H1 (cell line): ENCODE measurements around the gene HS1BP3.

ENCODE experiments used
- CEBPB ChIP-seq: IDR thresholded peaks from 2 replicates; pipeline ENCODE4 v1.6.1; 2012; ENCODE audit warnings: low read depth, low read length
- CTCF ChIP-seq, 3 experiments: IDR thresholded peaks; 1 replicate in 2 of 3; 2 replicates in 1 of 3; pipeline versions ENCODE4 v1.5.1 to v1.6.1; 2011; ENCODE audit warnings: low read length in 3 of 3, mild to moderate bottlenecking in 3 of 3, inconsistent platforms in 2 of 3, low read depth in 1 of 3, moderate library complexity in 1 of 3; ENCODE audit not compliant: insufficient read depth in 1 of 3; ENCODE audit errors: control extremely low read depth in 1 of 3
- EZH2 ChIP-seq: fragments of 200-600 bp; sonication (generic); IDR thresholded peaks from 2 replicates; pipeline ENCODE4 v1.7.1; 2012; ENCODE audit warnings: low read depth, mild to moderate bottlenecking, moderate library complexity, low read length, inconsistent platforms; ENCODE audit not compliant: severe bottlenecking

- TF ChIP-seq CTCF (IDR thresholded peaks at IDR 0.05; ENCODE audit: control extremely low read depth in 1 of 3, insufficient read depth in 1 of 3, low read depth in 1 of 3, low read length in 3 of 3) (no peak), EZH2 (no peak), CEBPB (no peak)
These were observed 30.1 kb downstream of the HS1BP3 start for GRCh38 chr2:20620696-20621365.
